ENCODE data around the gene MAPK8IP2.
"Not testable (repeated sequence)": the region's sequence is repeated elsewhere in the genome, so short reads cannot be mapped to it uniquely, and the experiment has no call there.

The MAPK8IP2 gene

DNA sequence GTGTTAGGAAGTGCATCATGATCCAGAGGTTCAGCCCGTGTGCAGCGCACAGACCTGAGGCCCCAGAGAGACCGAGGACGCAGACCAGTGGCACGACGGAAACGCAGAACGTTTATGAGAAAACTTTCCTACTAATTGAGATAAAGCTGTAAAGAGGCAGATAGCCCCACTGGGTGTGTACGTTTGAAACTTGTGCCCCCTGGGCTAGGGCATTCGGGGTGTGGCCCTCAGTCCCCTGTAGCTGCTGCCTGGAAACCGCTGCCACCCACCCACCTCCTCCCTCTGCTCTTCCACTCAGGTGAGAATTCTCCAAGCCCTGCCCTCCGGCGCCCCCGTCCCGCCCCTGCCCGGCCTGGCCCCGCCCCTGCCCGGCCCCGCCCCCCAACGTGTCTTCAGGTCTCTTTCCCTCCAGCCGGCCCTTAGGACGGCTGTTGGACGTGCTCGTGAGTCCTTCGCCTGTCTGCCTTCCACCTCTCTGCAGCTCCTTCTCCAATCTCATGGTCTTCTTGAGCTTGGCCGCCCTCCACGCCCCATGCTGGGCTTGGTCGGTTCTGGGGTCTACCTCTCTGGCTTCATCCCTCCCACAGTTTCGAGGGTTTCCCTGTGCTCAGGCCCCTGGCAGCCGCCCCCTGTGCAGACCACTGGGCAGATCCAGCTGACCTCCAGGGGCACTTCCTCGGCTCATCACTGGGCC, 12.1 kb downstream of the MAPK8IP2 start:
- H3K4me3 ChIP-seq (replicated peaks; ENCODE audit: low read depth, low read length), result no peak overlapping the region
- TF ChIP-seq, protein P1, sequence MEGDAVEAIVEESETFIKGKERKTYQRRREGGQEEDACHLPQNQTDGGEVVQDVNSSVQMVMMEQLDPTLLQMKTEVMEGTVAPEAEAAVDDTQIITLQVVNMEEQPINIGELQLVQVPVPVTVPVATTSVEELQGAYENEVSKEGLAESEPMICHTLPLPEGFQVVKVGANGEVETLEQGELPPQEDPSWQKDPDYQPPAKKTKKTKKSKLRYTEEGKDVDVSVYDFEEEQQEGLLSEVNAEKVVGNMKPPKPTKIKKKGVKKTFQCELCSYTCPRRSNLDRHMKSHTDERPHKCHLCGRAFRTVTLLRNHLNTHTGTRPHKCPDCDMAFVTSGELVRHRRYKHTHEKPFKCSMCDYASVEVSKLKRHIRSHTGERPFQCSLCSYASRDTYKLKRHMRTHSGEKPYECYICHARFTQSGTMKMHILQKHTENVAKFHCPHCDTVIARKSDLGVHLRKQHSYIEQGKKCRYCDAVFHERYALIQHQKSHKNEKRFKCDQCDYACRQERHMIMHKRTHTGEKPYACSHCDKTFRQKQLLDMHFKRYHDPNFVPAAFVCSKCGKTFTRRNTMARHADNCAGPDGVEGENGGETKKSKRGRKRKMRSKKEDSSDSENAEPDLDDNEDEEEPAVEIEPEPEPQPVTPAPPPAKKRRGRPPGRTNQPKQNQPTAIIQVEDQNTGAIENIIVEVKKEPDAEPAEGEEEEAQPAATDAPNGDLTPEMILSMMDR (IDR thresholded peaks at IDR 0.05; ENCODE audit: low read depth, low read length, missing control alignments), result no peak
- DNase-seq (ENCODE audit: extremely low read depth, low read depth), result no peak

DNA sequence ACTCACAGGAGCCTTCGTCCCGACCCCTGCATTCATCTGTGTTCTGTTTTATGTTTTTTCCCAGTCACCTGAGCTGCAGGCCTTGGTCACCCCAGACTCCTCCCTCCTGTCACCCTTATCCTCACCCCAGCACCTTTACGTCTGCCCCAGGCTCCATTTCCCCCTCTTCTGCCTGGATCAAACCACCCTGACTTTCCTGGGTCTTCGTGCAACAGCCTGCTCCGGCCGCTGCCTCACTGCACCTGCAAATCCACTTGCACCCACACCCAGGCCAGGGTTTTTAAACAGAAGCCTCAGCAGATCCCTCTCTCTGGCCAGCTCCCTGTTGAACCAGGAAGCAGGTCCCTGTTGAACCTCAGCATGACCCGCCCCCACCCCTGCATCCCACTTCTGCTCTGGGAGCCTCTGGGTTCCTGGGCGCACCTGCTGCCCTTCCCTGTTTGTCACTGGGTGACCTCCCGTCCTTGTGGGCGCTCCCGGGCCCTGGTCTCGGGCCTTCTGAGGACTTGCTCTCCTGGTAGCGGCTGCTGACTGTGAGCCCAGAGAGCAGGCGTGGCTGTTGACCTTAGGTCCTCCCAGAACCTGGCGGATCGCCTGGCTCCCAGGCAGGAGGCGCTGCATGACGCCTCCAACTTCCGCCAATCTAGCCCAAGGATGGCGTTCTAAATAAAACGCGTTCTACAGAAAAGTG, 12.8 kb downstream of the MAPK8IP2 start:
- DNase-seq (ENCODE audit: extremely low read depth, low read depth), result no peak

DNA sequence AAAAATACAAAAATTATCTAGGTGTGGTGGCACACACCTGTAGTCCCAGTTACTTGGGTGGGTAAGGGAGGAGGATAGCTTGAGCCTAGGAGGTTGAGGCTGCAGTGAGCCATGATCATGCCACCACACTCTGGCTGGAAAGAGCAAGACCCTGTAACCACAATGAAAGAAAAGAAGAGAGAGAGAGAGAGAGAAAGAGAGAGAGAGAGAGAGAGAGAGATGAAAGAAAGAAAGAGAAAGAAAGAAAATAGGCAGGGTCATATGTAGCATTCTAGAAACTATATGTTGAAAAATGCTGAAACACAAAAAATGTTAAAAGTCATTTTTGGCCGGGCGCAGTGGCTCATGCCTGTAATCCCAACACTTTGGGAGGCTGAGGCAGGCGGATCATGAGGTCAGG, 13.7 kb downstream of the MAPK8IP2 start:
- DNase-seq (ENCODE audit: extremely low read depth, low read depth); H3K4me3 ChIP-seq (replicated peaks; ENCODE audit: low read depth, low read length): not testable (repeated sequence)

More for the DNA sequence above, 12.8 kb downstream of the MAPK8IP2 start:
- H3K4me3 ChIP-seq (replicated peaks; ENCODE audit: low read depth, low read length), result no peak overlapping the region
- TF ChIP-seq, protein P1 (IDR thresholded peaks at IDR 0.05; ENCODE audit: low read depth, low read length, missing control alignments), result no peak

DNA sequence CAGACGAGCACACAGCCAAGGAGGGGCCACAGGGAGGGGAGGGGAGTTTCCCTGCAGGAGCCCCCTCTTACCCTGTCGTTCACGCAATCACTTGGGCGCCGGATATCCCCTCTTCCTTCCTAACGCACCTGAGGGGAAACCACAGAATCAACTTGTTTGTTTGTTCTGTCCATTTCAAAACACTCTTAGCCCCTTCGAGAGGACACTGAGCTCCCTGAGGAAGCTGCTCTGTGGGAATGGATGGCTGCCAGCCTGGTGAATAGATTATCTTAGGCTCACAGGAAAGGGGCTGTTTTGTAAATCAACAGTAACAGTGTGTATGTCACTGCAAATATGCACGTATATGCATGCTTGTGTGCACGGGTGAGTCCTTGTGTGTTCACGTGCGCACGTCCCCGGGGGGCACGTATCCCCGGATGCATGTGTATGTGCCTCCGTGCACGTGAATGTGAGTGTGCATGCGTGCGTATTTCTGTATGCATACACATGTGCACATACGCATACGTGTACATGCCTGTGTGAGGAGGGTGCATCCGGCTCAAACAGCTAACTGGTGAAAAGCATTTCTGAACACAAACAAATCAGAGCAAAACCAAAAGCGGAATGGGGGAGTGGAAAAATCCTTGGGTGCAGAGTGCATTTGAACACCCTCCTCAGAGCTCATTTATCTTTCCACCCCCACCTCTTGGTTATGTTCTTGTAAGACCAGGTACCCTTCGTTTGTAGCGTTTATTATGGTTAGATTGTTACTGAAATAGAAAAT, 20.2 kb downstream of the MAPK8IP2 start:
- no peak overlapping the region for H3K4me3 ChIP-seq (replicated peaks; ENCODE audit: low read depth, low read length)
- TF ChIP-seq, protein P1 (IDR thresholded peaks at IDR 0.05; ENCODE audit: low read depth, low read length, missing control alignments), result peak; percentile 72
- peak; percentile 35 for DNase-seq (ENCODE audit: extremely low read depth, low read depth)

DNA sequence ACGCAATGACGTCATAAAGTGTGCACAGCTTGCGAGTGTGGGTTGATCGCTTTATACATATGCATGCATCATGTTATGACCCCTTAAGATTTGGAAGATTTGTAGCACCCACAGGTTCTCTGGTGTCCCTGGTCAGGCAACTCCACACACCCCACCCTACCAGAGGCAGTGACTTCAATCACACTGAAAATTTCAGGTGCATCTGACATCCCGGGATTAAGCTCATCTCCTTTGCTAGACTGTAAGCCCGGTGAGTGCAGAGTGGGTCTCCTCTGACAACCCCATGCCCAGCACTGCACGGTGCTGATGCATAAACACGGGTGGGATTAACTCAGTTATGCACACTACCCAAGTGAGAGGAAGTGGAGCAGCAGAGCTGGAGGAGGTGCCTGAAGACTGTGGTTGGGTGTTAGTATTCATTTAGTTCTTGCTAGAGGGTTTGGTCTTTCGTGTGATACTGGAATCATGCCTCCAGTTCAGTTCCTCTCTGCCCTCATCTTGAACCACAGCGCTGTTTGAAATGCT, 20.8 kb downstream of the MAPK8IP2 start:
- DNase-seq (ENCODE audit: extremely low read depth, low read depth), result no peak
- H3K4me3 ChIP-seq (replicated peaks; ENCODE audit: low read depth, low read length), result no peak overlapping the region

DNA sequence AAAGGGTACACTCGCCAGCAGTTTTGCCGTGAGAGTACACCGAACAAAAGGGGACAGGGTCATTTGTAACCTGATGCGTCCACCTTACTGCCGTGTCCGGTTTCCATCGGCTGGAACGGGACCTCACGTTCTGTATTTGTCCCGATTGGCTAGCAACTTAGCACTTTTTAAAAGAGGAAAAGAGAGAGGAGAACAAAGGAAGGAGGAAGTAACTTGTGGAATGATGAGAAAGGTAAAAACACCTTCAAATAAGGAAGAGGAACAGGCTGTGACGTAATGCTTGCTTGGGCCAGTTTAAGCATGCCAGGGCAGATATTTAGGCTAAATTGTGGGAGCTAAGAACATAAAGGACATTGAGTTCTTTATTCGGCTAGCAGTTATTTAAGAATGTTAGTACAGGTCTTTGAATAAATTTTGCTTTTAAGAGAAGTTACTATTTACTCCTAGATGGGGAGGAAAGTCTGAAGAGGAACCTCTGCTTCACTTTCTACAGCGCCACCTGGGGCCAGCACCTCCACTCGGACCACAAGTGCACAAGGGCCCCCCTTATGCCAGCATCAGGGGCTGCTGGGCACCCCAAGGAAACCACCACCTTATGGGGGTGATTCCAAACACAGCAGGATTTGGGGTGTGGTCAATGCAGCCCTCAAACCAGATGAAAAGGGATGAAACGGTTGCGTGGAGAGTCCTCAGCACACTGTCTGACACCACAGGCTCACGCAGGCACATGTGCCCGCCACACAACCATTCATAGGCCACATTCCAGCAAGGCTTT, 21.5 kb downstream of the MAPK8IP2 start:
- TF ChIP-seq, protein P1 (IDR thresholded peaks at IDR 0.05; ENCODE audit: low read depth, low read length, missing control alignments), result peak; percentile 14
- H3K4me3 ChIP-seq (replicated peaks; ENCODE audit: low read depth, low read length), result no peak overlapping the region
- no peak for DNase-seq (ENCODE audit: extremely low read depth, low read depth)

More for the DNA sequence above, 20.8 kb downstream of the MAPK8IP2 start:
- TF ChIP-seq, protein P1 (IDR thresholded peaks at IDR 0.05; ENCODE audit: low read depth, low read length, missing control alignments), result no peak
